SK-N-SH treated with all-trans-retinoic acid at 6 μM for 48 hours (cell line): ENCODE measurements around the gene MAP4K4.

Source experiments
- ATAC-seq: fragments of 200-7000 bp; cut with Tn5 transposase; 3 replicates; pipeline ENCODE4 v1.9.1; 2020; ENCODE audit warnings: mild to moderate bottlenecking, moderate library complexity
- ARNTL ChIP-seq: fragments of 450-650 bp; formaldehyde crosslinking; IDR thresholded peaks from 2 replicates; pipeline ENCODE4 v1.5.0; 2020; ENCODE audit warnings: low read depth, mild to moderate bottlenecking, moderate library complexity, borderline replicate concordance
- BACH2 ChIP-seq: fragments of 250-450 bp; sonication (Bioruptor Pico); IDR thresholded peaks from 2 replicates; pipeline ENCODE4 v1.9.0; 2021; ENCODE audit warnings: mild to moderate bottlenecking, borderline replicate concordance
- CREB5 ChIP-seq: fragments of 250-450 bp; sonication (Bioruptor Pico); IDR thresholded peaks from 2 replicates; pipeline ENCODE4 v1.5.1; 2020; ENCODE audit warnings: low read depth, mild to moderate bottlenecking, moderate library complexity
- CSDC2 ChIP-seq: fragments of 250-450 bp; sonication (Bioruptor Pico); IDR thresholded peaks from 2 replicates; pipeline ENCODE4 v1.5.0; 2020; ENCODE audit warnings: mild to moderate bottlenecking, moderate library complexity
- CSRNP3 ChIP-seq: fragments of 250-450 bp; sonication (Bioruptor Pico); IDR thresholded peaks from 2 replicates; pipeline ENCODE4 v1.5.1; 2021; ENCODE audit warnings: mild to moderate bottlenecking, moderate library complexity
- ESRRG ChIP-seq: fragments of 250-450 bp; sonication (Bioruptor Pico); IDR thresholded peaks from 2 replicates; pipeline ENCODE4 v1.6.1; 2021; ENCODE audit warnings: mild to moderate bottlenecking
- GLIS3 ChIP-seq: fragments of 250-450 bp; sonication (Bioruptor Pico); IDR thresholded peaks from 2 replicates; pipeline ENCODE4 v1.5.0; 2020; ENCODE audit warnings: mild to moderate bottlenecking, moderate library complexity
- ISL1 ChIP-seq: fragments of 250-450 bp; sonication (Bioruptor Pico); IDR thresholded peaks from 2 replicates; pipeline ENCODE4 v2.1.2; 2022; ENCODE audit warnings: mild to moderate bottlenecking, moderate library complexity
- POU6F1 ChIP-seq: fragments of 250-450 bp; sonication (Bioruptor Pico); IDR thresholded peaks from 2 replicates; pipeline ENCODE4 v1.8.0; 2021; ENCODE audit warnings: low read depth, mild to moderate bottlenecking, moderate library complexity, borderline replicate concordance
- PPARA ChIP-seq: fragments of 250-450 bp; sonication (Bioruptor Pico); IDR thresholded peaks from 2 replicates; pipeline ENCODE4 v1.5.0; 2020; ENCODE audit warnings: mild to moderate bottlenecking, borderline replicate concordance
- RARB ChIP-seq: fragments of 250-450 bp; sonication (Bioruptor Pico); IDR thresholded peaks from 2 replicates; pipeline ENCODE4 v1.8.0; 2021; ENCODE audit warnings: mild to moderate bottlenecking, moderate library complexity
- SNAI2 ChIP-seq: fragments of 250-450 bp; sonication (Bioruptor Pico); IDR thresholded peaks from 2 replicates; pipeline ENCODE4 v1.5.0; 2020; ENCODE audit warnings: mild to moderate bottlenecking, moderate library complexity
- TOX ChIP-seq: fragments of 250-450 bp; sonication (Bioruptor Pico); IDR thresholded peaks from 2 replicates; pipeline ENCODE4 v1.8.0; 2021; ENCODE audit warnings: mild to moderate bottlenecking, moderate library complexity, borderline replicate concordance
- TSHZ2 ChIP-seq: fragments of 250-450 bp; sonication (Bioruptor Pico); IDR thresholded peaks from 2 replicates; pipeline ENCODE4 v1.5.0; 2020; ENCODE audit warnings: mild to moderate bottlenecking, moderate library complexity
- ZC3H10 ChIP-seq: fragments of 250-450 bp; sonication (Bioruptor Pico); IDR thresholded peaks from 2 replicates; pipeline ENCODE4 v1.5.1; 2021; ENCODE audit warnings: mild to moderate bottlenecking, moderate library complexity
- ZFP3 ChIP-seq: fragments of 250-450 bp; sonication (Bioruptor Pico); IDR thresholded peaks from 2 replicates; pipeline ENCODE4 v1.5.0; 2020; ENCODE audit warnings: mild to moderate bottlenecking, moderate library complexity
- ZNF70 ChIP-seq: fragments of 450-650 bp; formaldehyde crosslinking; IDR thresholded peaks from 2 replicates; pipeline ENCODE4 v1.5.0; 2020; ENCODE audit warnings: mild to moderate bottlenecking, moderate library complexity
- ZNF8 ChIP-seq: fragments of 450-650 bp; formaldehyde crosslinking; IDR thresholded peaks from 2 replicates; pipeline ENCODE4 v1.5.0; 2020; ENCODE audit warnings: mild to moderate bottlenecking, moderate library complexity

Gene MAP4K4

GRCh38 chr2:101847661-101848339 lies 150.3 kb downstream of the MAP4K4 start (continued):
- TF ChIP-seq CREB5 (CRISPR knock-in tag), result no peak
- TF ChIP-seq ZNF8, result no peak
- TF ChIP-seq PPARA (CRISPR knock-in tag), result no peak
- TF ChIP-seq SNAI2, result no peak
- no peak for TF ChIP-seq ZNF70 (CRISPR knock-in tag)
- TF ChIP-seq BACH2 (CRISPR knock-in tag), result no peak
- TF ChIP-seq, all 23 proteins: peak for 0

- ATAC-seq, result no peak
- no peak for TF ChIP-seq CSDC2 (CRISPR knock-in tag)
- no peak for TF ChIP-seq TSHZ2 (CRISPR knock-in tag)
- TF ChIP-seq ZNF70 (CRISPR knock-in tag), result no peak
- TF ChIP-seq CSRNP3, result no peak
- TF ChIP-seq ZFP3 (CRISPR knock-in tag), result no peak
- TF ChIP-seq ESRRG (CRISPR knock-in tag), result no peak
- TF ChIP-seq SNAI2, result no peak
- no peak for TF ChIP-seq PPARA (CRISPR knock-in tag)
- no peak for TF ChIP-seq TOX (CRISPR knock-in tag)
- no peak for TF ChIP-seq GLIS3 (CRISPR knock-in tag)
- TF ChIP-seq ISL1 (CRISPR knock-in tag), result no peak
- no peak for TF ChIP-seq CREB5 (CRISPR knock-in tag)
- no peak for TF ChIP-seq ZC3H10 (CRISPR knock-in tag)
These were observed 151.4 kb downstream of the MAP4K4 start for GRCh38 chr2:101848769-101849410.

GRCh38 chr2:101850450-101850849 lies 152.9 kb downstream of the MAP4K4 start:
- no peak for ATAC-seq
- TF ChIP-seq CSDC2 (CRISPR knock-in tag) (no peak), POU6F1 (CRISPR knock-in tag) (no peak), CREB5 (CRISPR knock-in tag) (no peak), TOX (CRISPR knock-in tag) (no peak), ZNF8 (no peak), ZNF70 (CRISPR knock-in tag) (no peak), ARNTL (no peak), ISL1 (CRISPR knock-in tag) (no peak), RARB (CRISPR knock-in tag) (no peak)
